Measurements from ENCODE around the gene HOXB2.

HOXB2 gene

DNA sequence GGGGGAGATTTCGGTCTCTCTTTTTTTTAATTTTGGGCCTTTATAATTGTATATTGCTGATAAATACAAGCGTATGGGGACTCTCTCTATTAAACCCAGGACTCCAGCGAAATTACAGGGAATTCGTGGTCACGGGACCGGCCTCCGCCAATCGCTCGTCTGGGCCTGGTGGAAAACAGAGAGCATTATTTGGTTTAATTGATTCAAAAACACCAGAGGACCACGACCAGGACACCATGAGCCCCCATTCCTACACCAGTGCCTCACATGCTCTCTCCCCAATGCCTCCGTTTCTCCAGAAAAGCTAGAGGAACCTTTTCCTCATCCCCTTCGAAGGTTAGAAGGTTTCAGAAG is at the start of gene HOXB2:
Gene HOXB2, minus strand, starts transcription at position 88 of the 354 bp plus-strand sequence. CDS start 198 bp downstream, outside the sequence.
- no peak for DNase-seq

DNA sequence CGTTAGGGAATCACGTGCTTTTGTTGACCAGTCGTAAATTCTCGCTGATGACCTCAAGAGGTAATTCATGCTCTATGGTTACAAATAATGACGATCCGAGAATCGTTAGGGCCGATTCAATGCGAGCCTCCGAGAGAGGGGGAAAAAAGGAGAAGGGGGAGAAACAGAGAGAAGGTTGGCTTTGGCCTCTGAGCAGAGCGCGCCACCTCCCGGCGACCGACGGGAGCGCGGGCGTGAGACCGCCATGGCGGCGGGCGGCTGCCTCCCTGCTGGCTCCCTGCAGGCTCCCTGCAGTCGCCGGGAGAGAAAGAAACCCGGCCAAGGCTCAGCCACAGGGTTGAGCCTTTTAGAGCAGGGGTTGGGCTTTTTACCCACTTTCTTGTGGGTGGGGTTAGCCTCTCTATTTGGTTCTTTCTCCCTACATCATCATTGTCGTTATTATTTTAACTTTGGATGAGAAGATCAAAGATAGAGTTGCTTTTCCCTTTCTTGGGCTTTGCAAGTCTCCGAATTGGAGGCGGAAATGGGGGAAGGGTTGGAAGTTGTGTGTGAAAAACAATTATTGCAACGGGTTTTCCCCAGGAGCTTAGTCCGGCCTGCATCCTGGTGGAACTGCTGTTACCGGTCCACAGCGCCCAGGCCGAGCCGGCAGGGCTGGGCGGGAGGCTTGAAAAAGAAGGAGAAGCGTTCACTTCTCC is 49.1 kb upstream of the HOXB2 start:
- DNase-seq = peak; percentile 83

GRCh38 chr17:48593126-48593829 is 48.4 kb upstream of the HOXB2 start, which contains the start of gene HOXB5:
Gene HOXB5, minus strand, starts transcription at chr17:48593779. Its CDS starts 97 bp downstream, at chr17:48593682.
- DNase-seq = no peak

- DNase-seq = no peak
Observed at GRCh38 chr17:48592577-48592976, 47.7 kb upstream of the HOXB2 start.

DNA sequence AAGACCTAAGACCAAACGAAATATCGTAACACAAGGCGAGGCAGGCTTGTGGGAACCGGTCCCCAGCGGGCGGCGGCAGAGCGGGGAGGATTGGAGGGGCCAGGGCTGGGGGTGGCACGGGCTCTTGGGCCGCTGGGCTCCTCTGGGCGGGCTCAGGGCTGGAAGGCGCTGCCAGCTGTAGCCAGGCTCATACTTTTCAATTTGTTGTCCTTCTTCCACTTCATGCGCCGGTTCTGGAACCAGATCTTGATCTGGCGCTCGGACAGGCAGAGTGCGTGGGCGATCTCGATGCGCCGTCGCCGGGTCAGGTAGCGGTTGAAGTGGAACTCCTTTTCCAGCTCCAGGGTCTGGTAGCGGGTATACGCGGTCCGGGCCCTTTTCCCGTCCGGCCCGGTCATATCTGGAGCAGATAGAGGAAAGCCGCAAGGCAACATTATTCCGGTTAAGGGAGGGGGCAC is 47.2 kb upstream of the HOXB2 start:
- no peak for DNase-seq

DNA sequence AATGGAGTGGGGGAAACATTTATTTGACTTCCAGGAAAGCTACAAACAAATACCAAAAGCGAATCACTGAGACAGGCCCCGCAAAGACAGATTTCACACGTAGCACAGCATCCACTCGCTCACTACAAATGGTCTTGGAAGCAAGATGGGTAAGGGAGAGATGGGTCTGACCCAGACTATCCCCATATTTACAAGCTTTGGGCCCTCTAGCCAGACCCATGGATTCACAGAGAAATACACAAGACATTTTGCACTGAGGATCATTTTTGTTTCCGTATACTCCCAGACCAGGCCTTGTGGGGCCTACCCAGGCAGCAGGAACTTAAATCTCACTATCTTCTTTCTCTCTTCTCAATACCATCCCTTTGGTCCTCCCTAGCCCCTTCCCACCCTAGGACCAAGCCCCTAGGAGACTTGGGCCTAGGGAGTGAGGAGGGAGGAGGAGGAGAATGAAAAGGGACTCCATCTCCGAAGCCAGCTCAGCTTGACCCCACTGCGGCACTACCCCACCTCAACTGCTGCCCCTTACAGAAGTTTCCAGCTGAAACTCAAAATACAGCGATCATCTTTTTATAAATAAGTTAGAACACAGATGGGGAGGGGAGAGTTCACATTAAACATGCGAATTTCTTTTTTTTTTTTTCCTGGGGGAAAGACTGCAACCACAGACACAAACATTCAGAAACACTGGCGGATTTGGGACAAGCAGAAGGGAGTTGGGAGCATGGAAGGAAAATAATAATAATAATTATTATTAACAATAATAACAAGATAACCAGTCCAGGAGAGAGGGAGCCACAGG is 46.5 kb upstream of the HOXB2 start:
- no peak for DNase-seq

- no peak for DNase-seq
Observed at GRCh38 chr17:48590607-48591161, 45.8 kb upstream of the HOXB2 start.

DNA sequence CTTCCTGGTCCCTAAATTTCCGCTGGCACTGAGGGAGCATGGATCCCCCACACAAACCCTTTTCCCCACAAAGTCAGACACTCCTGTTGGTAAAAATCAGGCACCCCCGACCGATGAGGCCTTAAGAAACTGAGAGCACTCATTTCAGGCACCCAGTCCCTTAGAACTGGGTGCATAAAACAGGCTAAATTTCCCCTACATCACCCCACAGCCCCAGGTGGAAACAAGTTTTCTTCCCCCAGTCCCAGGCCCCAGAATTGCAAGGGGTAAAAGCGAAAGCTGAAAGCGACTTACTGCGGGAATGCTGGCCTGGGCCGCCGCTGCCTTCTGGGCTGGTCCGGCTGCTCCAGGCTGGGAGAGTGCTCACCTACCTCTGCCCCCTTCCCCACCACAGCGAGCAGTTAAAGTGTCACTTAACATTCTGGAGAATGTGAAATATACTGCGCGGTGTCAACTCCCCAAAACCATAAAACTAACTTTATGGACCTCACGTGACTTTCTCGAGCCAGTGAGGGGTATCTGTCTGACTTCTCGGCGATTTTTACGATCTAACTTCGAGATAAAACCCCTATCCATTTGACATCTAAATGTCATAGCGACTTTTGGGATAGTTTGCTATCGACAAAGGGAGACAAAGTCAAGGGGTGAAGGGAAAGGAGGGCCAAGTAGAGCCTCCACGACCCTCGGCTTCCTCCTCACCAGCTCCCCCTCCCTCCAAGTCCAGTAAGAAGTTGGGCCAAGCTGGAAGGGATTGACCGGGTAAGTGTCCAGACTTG is 45.1 kb upstream of the HOXB2 start, which contains the start of gene HOXB3:
Gene HOXB3, minus strand, starts transcription at position 411 of the 776 bp plus-strand sequence. CDS start 37,767 bp downstream, outside the sequence.
- no peak for DNase-seq

GRCh38 chr17:48589060-48589830 is 44.3 kb upstream of the HOXB2 start:
- no peak for DNase-seq

- DNase-seq = no peak
Observed at GRCh38 chr17:48588528-48588927, 43.6 kb upstream of the HOXB2 start.

GRCh38 chr17:48588074-48588415 is 43.1 kb upstream of the HOXB2 start:
- no peak for DNase-seq

- no peak for DNase-seq
Observed at GRCh38 chr17:48587276-48588073, 42.6 kb upstream of the HOXB2 start.

DNA sequence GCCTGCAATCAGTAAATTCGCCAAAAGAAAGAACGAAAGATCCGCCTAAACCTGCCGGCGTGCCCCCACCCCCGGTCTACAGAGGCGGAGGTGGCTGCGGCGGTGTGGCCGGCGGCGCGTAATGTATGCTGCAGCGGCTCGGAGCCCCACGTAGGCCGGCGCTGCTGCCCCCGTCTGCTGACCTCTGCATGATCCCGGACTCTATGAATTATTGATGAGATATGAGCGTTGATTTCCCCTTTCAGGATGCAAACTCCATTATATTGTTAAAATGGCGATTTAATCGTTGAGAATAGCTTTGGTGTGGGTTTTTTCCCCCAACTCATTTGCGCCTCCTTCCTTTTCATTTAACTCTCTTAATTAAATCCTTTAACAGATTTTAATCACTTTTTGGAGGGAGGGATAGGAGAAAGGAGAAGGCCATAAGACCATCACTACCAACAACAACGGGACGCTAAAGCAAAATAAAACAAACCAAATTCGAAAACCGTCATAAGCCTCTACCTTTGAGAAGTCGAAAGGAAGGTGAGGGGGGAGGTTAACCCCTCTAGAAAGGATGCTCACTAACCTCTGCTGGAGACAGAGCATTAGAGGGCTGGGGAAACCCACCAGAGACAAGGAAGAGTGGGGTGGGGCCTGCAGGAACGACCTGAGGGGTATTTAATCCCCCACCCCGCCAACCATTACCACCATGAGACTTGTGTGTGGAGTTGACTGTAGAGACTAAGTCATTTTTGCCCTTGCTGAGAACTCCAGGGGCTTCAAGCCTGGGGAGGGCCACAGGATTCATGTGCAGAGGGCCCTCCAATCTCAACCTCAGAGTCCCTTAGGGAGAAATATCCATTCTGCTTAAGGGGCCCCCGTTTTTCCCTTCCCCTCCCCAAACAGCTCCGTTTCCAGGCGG is 41.7 kb upstream of the HOXB2 start:
- no peak for DNase-seq

DNA sequence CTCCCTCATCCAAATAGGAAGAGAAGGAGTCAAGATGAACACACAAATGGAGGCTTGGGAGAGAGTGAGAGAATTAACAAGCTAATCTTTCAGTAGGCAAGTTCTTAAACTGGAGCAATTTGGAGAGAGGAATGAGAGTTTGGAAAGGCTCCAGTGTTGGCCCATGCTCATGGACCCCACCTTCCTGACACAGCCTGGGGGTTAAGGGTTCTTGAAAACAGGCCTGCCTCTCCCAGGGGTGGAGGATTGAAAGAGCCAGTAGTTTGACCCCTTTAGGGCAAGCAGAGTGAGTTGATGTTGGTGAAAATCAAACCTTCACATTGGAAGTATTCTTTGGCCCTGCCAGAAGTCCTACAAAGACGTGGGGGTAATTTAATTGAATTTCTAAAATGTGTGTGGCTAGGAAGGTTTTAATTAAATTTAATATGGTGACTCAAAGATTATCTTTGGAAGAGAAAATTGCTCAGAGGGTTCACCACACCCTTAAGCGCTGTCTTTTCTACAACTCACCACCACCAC is 39.4 kb upstream of the HOXB2 start:
- no peak for DNase-seq

GRCh38 chr17:48583708-48584222 is 38.9 kb upstream of the HOXB2 start:
- no peak for DNase-seq

- no peak for DNase-seq
Observed at GRCh38 chr17:48582750-48583069, 37.8 kb upstream of the HOXB2 start.

DNA sequence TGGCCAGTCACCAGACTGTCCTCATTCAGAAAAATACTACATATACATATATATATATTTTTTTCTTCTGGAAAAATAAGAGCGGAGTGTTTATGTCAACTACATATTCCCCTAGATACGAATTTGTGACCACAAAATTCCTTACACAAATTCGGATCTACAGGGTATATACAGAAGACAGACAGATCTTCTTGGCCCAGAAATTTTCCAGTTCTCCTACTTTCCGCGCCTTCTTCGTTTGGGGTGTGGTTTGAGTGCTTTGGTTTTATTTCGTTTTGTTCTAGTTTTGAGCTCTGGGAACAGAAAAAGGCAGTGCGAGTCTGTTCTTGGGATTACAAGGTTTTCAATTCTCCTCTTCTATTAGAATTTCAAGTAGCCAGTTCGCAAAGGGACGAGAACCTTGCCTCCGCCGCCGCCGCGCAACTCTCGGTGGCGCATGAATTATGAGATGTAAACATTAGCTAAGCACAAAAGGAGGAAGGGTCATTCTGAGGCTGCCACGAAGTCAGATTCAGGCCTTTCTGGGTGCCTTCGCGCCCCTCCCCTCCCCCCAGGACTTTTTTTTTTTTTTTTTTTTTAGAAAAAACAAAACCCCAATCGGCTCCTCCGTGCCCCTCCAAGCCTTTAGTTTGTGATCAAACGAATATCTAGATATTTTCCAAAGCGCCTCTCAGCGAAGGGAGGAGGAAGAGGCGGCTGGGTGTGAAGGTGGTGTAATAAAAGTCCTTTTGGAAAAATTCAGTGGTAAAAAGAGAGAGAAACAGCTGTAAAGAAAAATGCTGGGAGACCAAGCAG is 35.0 kb upstream of the HOXB2 start:
- DNase-seq = no peak

- no peak for DNase-seq
Observed at GRCh38 chr17:48579471-48579759, 34.5 kb upstream of the HOXB2 start.

All from NCI-H82 (cell line).